ENCODE results near the gene SLC16A3.

DNA sequence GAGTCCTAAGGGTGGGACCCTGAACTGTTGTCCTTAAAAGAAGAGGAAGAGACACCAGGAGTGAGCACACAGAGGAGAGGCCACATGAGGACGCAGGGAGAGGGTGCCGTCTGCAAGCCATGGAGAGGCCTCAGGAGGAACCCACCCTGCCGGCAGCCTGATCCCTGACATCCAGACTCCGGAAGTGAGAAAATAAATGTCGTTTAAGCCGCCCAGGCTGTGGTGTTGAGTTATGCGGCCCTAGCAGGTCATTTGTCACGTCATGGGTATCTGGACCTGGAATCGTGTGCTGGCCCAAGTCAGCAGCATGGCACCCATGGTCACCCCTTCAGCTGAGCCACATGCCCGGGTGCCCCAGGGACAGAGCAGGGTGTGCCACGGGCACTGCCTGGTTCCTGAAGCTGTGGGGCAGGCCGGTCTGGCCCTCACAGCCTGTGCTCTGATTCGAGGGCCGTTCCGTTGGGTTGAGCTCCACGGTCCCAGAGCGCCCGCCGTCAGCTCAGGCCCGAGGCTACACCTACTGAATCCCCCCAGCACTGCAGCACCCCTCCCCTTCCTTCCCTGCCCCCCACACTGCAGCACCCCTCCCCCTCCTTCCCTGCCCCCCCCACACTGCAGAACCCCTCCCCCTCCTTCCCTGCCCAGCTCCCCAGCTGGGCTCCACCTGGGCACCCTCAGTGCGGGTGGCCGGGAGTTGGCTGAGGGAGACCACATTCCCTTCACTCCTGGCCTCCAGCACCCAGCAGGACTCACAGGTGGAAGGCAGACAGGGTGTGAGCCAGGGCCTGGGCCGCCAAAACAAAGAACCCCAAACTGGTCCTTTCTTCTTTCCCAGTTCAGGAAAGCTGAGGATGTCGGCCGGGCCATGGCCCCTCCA lies 13.5 kb upstream of the SLC16A3 start:
- TF ChIP-seq CEBPB (IDR thresholded peaks at IDR 0.05; ENCODE audit: low read depth, low read length): no peak
- TF ChIP-seq, protein P1, sequence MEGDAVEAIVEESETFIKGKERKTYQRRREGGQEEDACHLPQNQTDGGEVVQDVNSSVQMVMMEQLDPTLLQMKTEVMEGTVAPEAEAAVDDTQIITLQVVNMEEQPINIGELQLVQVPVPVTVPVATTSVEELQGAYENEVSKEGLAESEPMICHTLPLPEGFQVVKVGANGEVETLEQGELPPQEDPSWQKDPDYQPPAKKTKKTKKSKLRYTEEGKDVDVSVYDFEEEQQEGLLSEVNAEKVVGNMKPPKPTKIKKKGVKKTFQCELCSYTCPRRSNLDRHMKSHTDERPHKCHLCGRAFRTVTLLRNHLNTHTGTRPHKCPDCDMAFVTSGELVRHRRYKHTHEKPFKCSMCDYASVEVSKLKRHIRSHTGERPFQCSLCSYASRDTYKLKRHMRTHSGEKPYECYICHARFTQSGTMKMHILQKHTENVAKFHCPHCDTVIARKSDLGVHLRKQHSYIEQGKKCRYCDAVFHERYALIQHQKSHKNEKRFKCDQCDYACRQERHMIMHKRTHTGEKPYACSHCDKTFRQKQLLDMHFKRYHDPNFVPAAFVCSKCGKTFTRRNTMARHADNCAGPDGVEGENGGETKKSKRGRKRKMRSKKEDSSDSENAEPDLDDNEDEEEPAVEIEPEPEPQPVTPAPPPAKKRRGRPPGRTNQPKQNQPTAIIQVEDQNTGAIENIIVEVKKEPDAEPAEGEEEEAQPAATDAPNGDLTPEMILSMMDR (conservative IDR thresholded peaks at IDR 0.05; ENCODE audit: low read depth, low read length): no peak
- no peak for TF ChIP-seq RFX5 (IDR thresholded peaks at IDR 0.05; ENCODE audit: low read depth, low read length)
- no peak for TF ChIP-seq RAD21 (IDR thresholded peaks at IDR 0.05; ENCODE audit: low read length)
- no peak for TF ChIP-seq POLR2A (IDR thresholded peaks at IDR 0.05; ENCODE audit: low read depth, low read length)
- no peak for TF ChIP-seq MXI1 (IDR thresholded peaks at IDR 0.05; ENCODE audit: borderline replicate concordance, low read depth, low read length)
- no peak for TF ChIP-seq SMC3 (IDR thresholded peaks at IDR 0.05; ENCODE audit: low read depth, low read length)
- TF ChIP-seq BHLHE40 (IDR thresholded peaks at IDR 0.05; ENCODE audit: low read depth, low read length): no peak
- TF ChIP-seq, protein P2, sequence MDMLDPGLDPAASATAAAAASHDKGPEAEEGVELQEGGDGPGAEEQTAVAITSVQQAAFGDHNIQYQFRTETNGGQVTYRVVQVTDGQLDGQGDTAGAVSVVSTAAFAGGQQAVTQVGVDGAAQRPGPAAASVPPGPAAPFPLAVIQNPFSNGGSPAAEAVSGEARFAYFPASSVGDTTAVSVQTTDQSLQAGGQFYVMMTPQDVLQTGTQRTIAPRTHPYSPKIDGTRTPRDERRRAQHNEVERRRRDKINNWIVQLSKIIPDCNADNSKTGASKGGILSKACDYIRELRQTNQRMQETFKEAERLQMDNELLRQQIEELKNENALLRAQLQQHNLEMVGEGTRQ (IDR thresholded peaks at IDR 0.05; ENCODE audit: low read depth, low read length): no peak
- no peak for TF ChIP-seq MAZ (IDR thresholded peaks at IDR 0.05; ENCODE audit: borderline replicate concordance, low read depth, low read length)
